Measurements from ENCODE around the gene UPK1B.

Gene UPK1B

DNA sequence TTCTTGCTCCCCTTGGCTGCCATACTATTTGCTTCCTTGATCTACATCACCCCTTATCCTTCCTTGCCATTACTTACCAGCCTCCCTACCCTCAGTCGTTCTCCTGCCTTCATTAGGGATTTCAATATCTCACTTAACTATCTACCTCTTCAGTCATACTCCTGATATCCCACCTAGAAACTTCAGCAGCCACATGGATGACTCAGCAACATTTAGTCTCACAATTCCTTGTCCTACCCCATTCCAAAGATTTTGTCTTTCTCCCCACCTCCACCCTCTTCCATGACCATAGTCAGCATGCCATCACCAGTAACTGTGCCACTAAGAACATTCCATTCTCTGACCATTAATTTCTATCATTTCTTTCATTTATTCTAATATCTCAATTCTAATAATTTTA lies 18.4 kb downstream of the UPK1B start:
- no peak for DNase-seq (ENCODE audit: low read depth)
- TF ChIP-seq, protein P1, sequence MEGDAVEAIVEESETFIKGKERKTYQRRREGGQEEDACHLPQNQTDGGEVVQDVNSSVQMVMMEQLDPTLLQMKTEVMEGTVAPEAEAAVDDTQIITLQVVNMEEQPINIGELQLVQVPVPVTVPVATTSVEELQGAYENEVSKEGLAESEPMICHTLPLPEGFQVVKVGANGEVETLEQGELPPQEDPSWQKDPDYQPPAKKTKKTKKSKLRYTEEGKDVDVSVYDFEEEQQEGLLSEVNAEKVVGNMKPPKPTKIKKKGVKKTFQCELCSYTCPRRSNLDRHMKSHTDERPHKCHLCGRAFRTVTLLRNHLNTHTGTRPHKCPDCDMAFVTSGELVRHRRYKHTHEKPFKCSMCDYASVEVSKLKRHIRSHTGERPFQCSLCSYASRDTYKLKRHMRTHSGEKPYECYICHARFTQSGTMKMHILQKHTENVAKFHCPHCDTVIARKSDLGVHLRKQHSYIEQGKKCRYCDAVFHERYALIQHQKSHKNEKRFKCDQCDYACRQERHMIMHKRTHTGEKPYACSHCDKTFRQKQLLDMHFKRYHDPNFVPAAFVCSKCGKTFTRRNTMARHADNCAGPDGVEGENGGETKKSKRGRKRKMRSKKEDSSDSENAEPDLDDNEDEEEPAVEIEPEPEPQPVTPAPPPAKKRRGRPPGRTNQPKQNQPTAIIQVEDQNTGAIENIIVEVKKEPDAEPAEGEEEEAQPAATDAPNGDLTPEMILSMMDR (conservative IDR thresholded peaks at IDR 0.05; ENCODE audit: control insufficient read depth, insufficient read depth, low read depth, low read length): no peak
- no peak overlapping the region for H3K4me3 ChIP-seq (ENCODE audit: control insufficient read depth, low read depth, low read length)

- no peak for DNase-seq (ENCODE audit: low read depth)
- TF ChIP-seq, protein P1 (conservative IDR thresholded peaks at IDR 0.05; ENCODE audit: control insufficient read depth, insufficient read depth, low read depth, low read length): no peak
- H3K4me3 ChIP-seq (ENCODE audit: control insufficient read depth, low read depth, low read length): no peak overlapping the region
Observed at GRCh38 chr3:119194237-119195150, 21.1 kb downstream of the UPK1B start.

DNA sequence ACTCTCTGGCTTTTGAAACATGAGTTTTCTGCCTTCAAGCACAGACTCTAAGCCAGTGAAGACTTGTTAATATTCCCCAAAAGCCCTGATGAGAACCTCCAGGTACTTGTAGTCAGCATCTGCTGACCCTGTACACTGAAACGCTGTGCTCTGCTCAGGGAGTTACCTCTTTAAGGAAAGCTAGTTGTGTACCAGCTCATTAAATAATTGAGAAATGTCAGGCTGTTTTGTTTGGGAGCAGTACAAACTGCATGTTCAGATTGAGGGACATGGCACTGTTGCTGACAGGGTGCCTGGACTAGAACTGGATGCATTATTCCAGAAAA lies 21.7 kb downstream of the UPK1B start:
- H3K4me3 ChIP-seq (ENCODE audit: control insufficient read depth, low read depth, low read length): no peak overlapping the region
- no peak for DNase-seq (ENCODE audit: low read depth)
- TF ChIP-seq, protein P1 (conservative IDR thresholded peaks at IDR 0.05; ENCODE audit: control insufficient read depth, insufficient read depth, low read depth, low read length): no peak

DNA sequence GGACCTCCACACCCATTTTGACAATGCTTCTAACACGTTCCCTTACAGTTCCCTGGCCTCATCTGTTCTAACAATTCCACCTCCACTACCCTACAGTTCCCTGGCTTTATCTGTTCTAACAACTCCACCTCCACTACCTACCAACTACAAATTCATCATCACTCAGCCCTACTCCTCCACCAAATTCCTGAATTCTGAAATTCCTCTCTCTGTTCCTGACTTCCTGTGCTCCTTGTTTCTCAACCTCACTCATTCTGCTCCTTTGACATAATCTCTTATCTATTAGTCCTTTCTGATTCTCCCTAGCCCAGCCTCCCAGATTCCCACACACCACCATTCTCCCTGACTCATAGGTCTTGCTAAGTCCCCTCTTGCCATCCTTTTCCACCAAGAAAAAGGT lies 22.5 kb downstream of the UPK1B start:
- TF ChIP-seq, protein P1 (conservative IDR thresholded peaks at IDR 0.05; ENCODE audit: control insufficient read depth, insufficient read depth, low read depth, low read length): no peak
- H3K4me3 ChIP-seq (ENCODE audit: control insufficient read depth, low read depth, low read length): no peak overlapping the region
- DNase-seq (ENCODE audit: low read depth): no peak

DNA sequence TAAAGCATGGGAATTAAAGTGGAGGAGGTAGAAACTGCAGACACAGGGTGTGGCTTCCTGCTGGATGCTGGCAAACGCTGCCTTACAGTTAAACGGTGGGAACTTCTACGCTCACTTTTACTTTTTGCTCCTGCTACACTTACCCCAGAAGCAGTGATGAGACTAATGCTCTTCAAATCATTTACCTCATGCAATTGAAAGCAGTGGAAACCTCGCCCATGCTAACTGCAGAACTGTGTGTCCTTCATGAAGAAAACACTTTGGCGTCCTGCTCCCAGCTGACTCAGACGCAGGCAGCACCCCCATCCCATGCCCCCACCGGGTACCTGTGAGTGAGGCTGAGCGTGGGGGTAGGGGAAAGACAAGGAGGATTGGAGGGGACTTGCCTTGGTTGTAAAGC lies 31.8 kb downstream of the UPK1B start:
- TF ChIP-seq, protein P1 (conservative IDR thresholded peaks at IDR 0.05; ENCODE audit: control insufficient read depth, insufficient read depth, low read depth, low read length): no peak
- H3K4me3 ChIP-seq (ENCODE audit: control insufficient read depth, low read depth, low read length): no peak overlapping the region
- DNase-seq (ENCODE audit: low read depth): no peak

DNA sequence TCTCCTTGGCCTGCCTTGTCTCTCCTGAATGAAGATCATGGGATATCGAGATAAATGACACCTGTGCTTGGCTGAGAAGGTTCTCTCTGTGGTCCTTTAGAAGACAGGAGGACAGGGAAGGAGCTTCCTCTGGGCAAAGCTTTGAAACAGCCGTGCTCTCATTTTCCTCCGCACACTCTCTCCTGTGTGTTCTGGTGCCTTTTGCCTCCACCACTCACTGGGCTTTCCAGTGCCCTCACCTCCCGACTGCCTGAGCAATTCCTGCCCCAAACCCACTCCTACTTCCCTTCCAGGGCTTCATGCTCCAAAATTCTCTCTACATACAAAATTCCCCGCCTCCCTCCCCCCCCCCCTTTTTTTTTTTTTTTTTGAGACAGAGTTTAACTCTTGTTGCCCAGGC lies 32.3 kb downstream of the UPK1B start:
- no peak for DNase-seq (ENCODE audit: low read depth)
- TF ChIP-seq, protein P1 (conservative IDR thresholded peaks at IDR 0.05; ENCODE audit: control insufficient read depth, insufficient read depth, low read depth, low read length): no peak
- no peak overlapping the region for H3K4me3 ChIP-seq (ENCODE audit: control insufficient read depth, low read depth, low read length)

All from fibroblast of mammary gland (primary cell).